ENCODE data around the gene DLGAP4. TPM values are rescaled to one million over a fixed set of nuclear protein-coding genes. Genes with fewer than 3 reads are reported as not detected.

DLGAP4 gene
- total and polyA plus RNA-seq, 7 donors: 53.5 to 151 (median 90.4) TPM

GRCh38 chr20:36496707-36497669 is 190.8 kb downstream of the DLGAP4 start:
- Histone ChIP-seq H3K27ac (no peak overlapping the region), H3K4me3 (no peak overlapping the region), H3K36me3 (ENCODE audit: insufficient read depth in 1 of 2, low read depth in 1 of 2) (peaks cover 11 to 62% of the 10 kb centered on the region in 2 donors), H3K27me3 (ENCODE audit: insufficient read depth in 3 of 3, low read length in 2 of 3) (no peaks in the 10 kb centered on the region), H3K4me1 (peaks cover 33% of the 10 kb centered on the region), H3K9me3 (no peaks in the 10 kb centered on the region)
- intact Hi-C loops (cut with DNase I): loop anchor here in 1 of 2 donors (5.0 kb wide), 1 partner anchor 285 kb away; no protein-coding TSS in a partner anchor
- DNase-seq: no peak
- no peak for TF ChIP-seq CTCF (IDR thresholded peaks at IDR 0.05)
- 91 to 93% (median 92%) methylated on average over 33 of the region's 33 CpGs for WGBS, 3 donors
- ATAC-seq: no peak

- intact Hi-C loops (cut with DNase I): loop anchor here in 1 of 2 donors (5.0 kb wide), 1 partner anchor 286 kb away; no protein-coding TSS in a partner anchor
- H3K36me3 ChIP-seq (ENCODE audit: insufficient read depth in 1 of 2, low read depth in 1 of 2): peaks cover 12 to 70% of the 10 kb centered on the region in 2 donors
- no peaks in the 10 kb centered on the region for H3K27me3 ChIP-seq (ENCODE audit: insufficient read depth in 3 of 3, low read length in 2 of 3)
- no peak overlapping the region for H3K27ac ChIP-seq
- DNase-seq (no peak), ATAC-seq (no peak)
- no peak for TF ChIP-seq CTCF (IDR thresholded peaks at IDR 0.05)
- H3K4me1 ChIP-seq: peaks cover 24% of the 10 kb centered on the region
- WGBS, 3 donors: 80 to 85% (median 80%) methylated on average over 4 of the region's 4 CpGs
- no peaks in the 10 kb centered on the region for H3K9me3 ChIP-seq
- no peak overlapping the region for H3K4me3 ChIP-seq
These were observed 191.7 kb downstream of the DLGAP4 start for GRCh38 chr20:36497856-36498255.

- Histone ChIP-seq H3K27me3 (ENCODE audit: insufficient read depth in 3 of 3, low read length in 2 of 3) (no peaks in the 10 kb centered on the region), H3K36me3 (ENCODE audit: insufficient read depth in 1 of 2, low read depth in 1 of 2) (peaks cover 13 to 77% of the 10 kb centered on the region in 2 donors), H3K9me3 (no peaks in the 10 kb centered on the region), H3K4me3 (no peak overlapping the region), H3K27ac (no peak overlapping the region), H3K4me1 (peaks cover 17% of the 10 kb centered on the region)
- no peak for ATAC-seq
- TF ChIP-seq CTCF (IDR thresholded peaks at IDR 0.05): no peak
- intact Hi-C loops (cut with DNase I): loop anchor here in 1 of 2 donors (5.0 kb wide), 1 partner anchor 286 kb away; no protein-coding TSS in a partner anchor
- 81 to 86% (median 82%) methylated on average over 14 of the region's 14 CpGs for WGBS, 3 donors
- DNase-seq: no peak
These were observed 192.4 kb downstream of the DLGAP4 start for GRCh38 chr20:36498386-36499179.

GRCh38 chr20:36499211-36499610 is 193.1 kb downstream of the DLGAP4 start:
- 88 to 91% (median 90%) methylated on average over 26 of the region's 26 CpGs for WGBS, 3 donors
- ATAC-seq (no peak), DNase-seq (no peak)
- peaks cover 11% of the 10 kb centered on the region for H3K4me1 ChIP-seq
- no peaks in the 10 kb centered on the region for H3K27me3 ChIP-seq (ENCODE audit: insufficient read depth in 3 of 3, low read length in 2 of 3)
- peaks cover 13 to 83% of the 10 kb centered on the region in 2 donors for H3K36me3 ChIP-seq (ENCODE audit: insufficient read depth in 1 of 2, low read depth in 1 of 2)
- no peak overlapping the region for H3K4me3 ChIP-seq
- TF ChIP-seq CTCF (IDR thresholded peaks at IDR 0.05): no peak
- no peaks in the 10 kb centered on the region for H3K9me3 ChIP-seq
- no peak overlapping the region for H3K27ac ChIP-seq
- intact Hi-C loops (cut with DNase I): loop anchor here in 1 of 2 donors (5.0 kb wide), 1 partner anchor 287 kb away; no protein-coding TSS in a partner anchor

Measured in psoas muscle (tissue), 8 donors.